IMR-90 (cell line): ENCODE results near the gene CLASP1. TPM values are rescaled to one million over a fixed set of nuclear protein-coding genes. Genes with fewer than 3 reads are reported as not detected.

Source experiments
- ATAC-seq: fragments of 200-7000 bp; cut with Tn5 transposase; 2 replicates; pipeline ENCODE4 v1.9.1; 2020; ENCODE audit warnings: low read depth, mild to moderate bottlenecking, moderate library complexity
- BruUV-seq: library from RNA; stranded (reverse); fragments of 400-500 nt; replicated peaks from 2 replicates; lab custom pipeline; 2021; lab: Mats Ljungman, UMichigan
- CTCF ChIA-PET: fragments of 300-600 bp; formaldehyde crosslinking; extraction: SDS; loops from one replicate; lab custom pipeline; 2021; ENCODE audit warnings: antibody characterized with exemption; lab: Yijun Ruan, JAX
- POLR2A ChIA-PET: fragments of 300-600 bp; sonication (Branson Sonifier 250); formaldehyde crosslinking; loops from one replicate; lab custom pipeline; 2022; ENCODE audit warnings: antibody characterized with exemption; ENCODE audit not compliant: unreplicated experiment; lab: Charles Lee
- DNase-seq: peaks from one replicate; pipeline ENCODE4 v3.0.0; 2013
- H2AFZ ChIP-seq: replicated peaks from 2 replicates; pipeline ENCODE3; 2013; ENCODE audit warnings: low read length, mild to moderate bottlenecking; ENCODE audit not compliant: poor library complexity
- H2AK5ac ChIP-seq: 2 replicates; pipeline ENCODE4 v1.6.1; 2013; ENCODE audit warnings: low read depth, low read length, inconsistent platforms
- H2AK9ac ChIP-seq: replicated peaks from 2 replicates; pipeline ENCODE3; 2013; ENCODE audit warnings: mild to moderate bottlenecking, low read depth, low read length, moderate library complexity; ENCODE audit not compliant: poor library complexity
- H2BK120ac ChIP-seq: 2 replicates; pipeline ENCODE4 v1.6.1; 2013; ENCODE audit warnings: low read depth, low read length, inconsistent platforms
- H2BK15ac ChIP-seq: 3 replicates; pipeline ENCODE4 v1.6.1; 2013; ENCODE audit warnings: low read depth, low read length, inconsistent platforms
- H2BK20ac ChIP-seq: 2 replicates; pipeline ENCODE4 v1.6.1; 2013; ENCODE audit warnings: low read depth, mild to moderate bottlenecking, inconsistent platforms, low read length, moderate library complexity
- H2BK5ac ChIP-seq: 2 replicates; pipeline ENCODE4 v1.6.1; 2013; ENCODE audit warnings: mild to moderate bottlenecking, low read depth, low read length, inconsistent platforms; ENCODE audit not compliant: poor library complexity, severe bottlenecking
- H3K14ac ChIP-seq: replicated peaks from 2 replicates; pipeline ENCODE4 v1.6.1; 2013; ENCODE audit warnings: low read depth, low read length, inconsistent platforms
- H3K18ac ChIP-seq: 2 replicates; pipeline ENCODE4 v1.6.1; 2013; ENCODE audit warnings: low read depth, low read length, control low read depth
- H3K23ac ChIP-seq: 2 replicates; pipeline ENCODE4 v1.6.1; 2013; ENCODE audit warnings: low read depth, low read length, inconsistent platforms
- H3K27ac ChIP-seq: 2 replicates; pipeline ENCODE4 v1.5.1; 2013; ENCODE audit warnings: mild to moderate bottlenecking, control low read depth, low read length; ENCODE audit not compliant: insufficient read depth
- H3K27me3 ChIP-seq: 2 replicates; pipeline ENCODE4 v1.6.1; 2013; ENCODE audit warnings: low read length; ENCODE audit not compliant: control insufficient read depth, insufficient read depth
- H3K36me3 ChIP-seq: 2 replicates; pipeline ENCODE4 v1.6.1; 2013; ENCODE audit warnings: low read length, mixed read lengths; ENCODE audit not compliant: control insufficient read depth, insufficient read depth
- H3K4ac ChIP-seq: 2 replicates; pipeline ENCODE4 v1.6.1; 2013; ENCODE audit warnings: low read depth, low read length, inconsistent platforms
- H3K4me1 ChIP-seq: 2 replicates; pipeline ENCODE4 v1.6.1; 2013; ENCODE audit warnings: low read length, mixed read lengths; ENCODE audit not compliant: control insufficient read depth, insufficient read depth
- H3K4me2 ChIP-seq: 2 replicates; pipeline ENCODE4 v1.6.1; 2013; ENCODE audit warnings: low read depth, mild to moderate bottlenecking, control low read depth, low read length, moderate library complexity
- H3K4me3 ChIP-seq: 2 replicates; pipeline ENCODE4 v1.5.1; 2013; ENCODE audit warnings: low read depth, mild to moderate bottlenecking, control low read depth, low read length, moderate library complexity; ENCODE audit not compliant: insufficient read depth
- H3K56ac ChIP-seq: 2 replicates; pipeline ENCODE4 v1.6.1; 2013; ENCODE audit warnings: low read length, inconsistent platforms; ENCODE audit not compliant: insufficient read depth; ENCODE audit errors: extremely low read depth
- H3K79me1 ChIP-seq, 2 experiments: 2 replicates each; pipeline ENCODE4 v1.6.1; 2013; ENCODE audit warnings: low read length in 2 of 2, inconsistent platforms in 1 of 2, low read depth in 1 of 2
- H3K9ac ChIP-seq: 2 replicates; pipeline ENCODE4 v1.6.1; 2013; ENCODE audit warnings: low read depth, low read length, control low read depth
- H3K9me1 ChIP-seq: 2 replicates; pipeline ENCODE4 v1.6.1; 2013; ENCODE audit warnings: low read length, inconsistent platforms; ENCODE audit not compliant: insufficient read depth
- H3K9me3 ChIP-seq: 2 replicates; pipeline ENCODE4 v1.6.1; 2013; ENCODE audit warnings: low read length; ENCODE audit not compliant: control insufficient read depth, insufficient read depth
- H4K20me1 ChIP-seq: 2 replicates; pipeline ENCODE4 v1.6.1; 2013; ENCODE audit warnings: low read length, inconsistent platforms; ENCODE audit not compliant: insufficient read depth
- H4K5ac ChIP-seq: 2 replicates; pipeline ENCODE4 v1.6.1; 2013; ENCODE audit warnings: mild to moderate bottlenecking, low read depth, low read length, control low read depth
- H4K8ac ChIP-seq, 2 experiments: 2 replicates each; pipeline ENCODE4 v1.6.1; 2013; ENCODE audit warnings: low read depth in 2 of 2, low read length in 2 of 2, control low read depth in 1 of 2, inconsistent platforms in 1 of 2
- H4K91ac ChIP-seq: 2 replicates; pipeline ENCODE4 v1.6.1; 2013; ENCODE audit warnings: low read depth, low read length, inconsistent platforms; ENCODE audit not compliant: insufficient read depth
- BHLHE40 ChIP-seq: fragments of 150-350 bp; IDR thresholded peaks from 2 replicates; pipeline ENCODE4 v1.6.1; 2016; ENCODE audit warnings: mild to moderate bottlenecking, low read depth, low read length
- CEBPB ChIP-seq: IDR thresholded peaks from 2 replicates; pipeline ENCODE4 v1.6.1; 2012; ENCODE audit warnings: low read depth, low read length, improper control_type of control experiment
- MXI1 ChIP-seq: IDR thresholded peaks from 2 replicates; pipeline ENCODE4 v1.6.1; 2012; ENCODE audit warnings: low read depth, mild to moderate bottlenecking, low read length, moderate library complexity, borderline replicate concordance
- SMC3 ChIP-seq: fragments of 150-350 bp; IDR thresholded peaks from 2 replicates; pipeline ENCODE4 v1.6.1; 2016; ENCODE audit warnings: low read depth, mild to moderate bottlenecking, antibody characterized with exemption, low read length, moderate library complexity
- WGBS, 2 experiments: methylation state at CpG; one replicate each; pipeline versions ENCODE4 v1.1.5 to v1.1.7; 2013; ENCODE audit warnings: missing lambda C conversion rate in 2 of 2; ENCODE audit not compliant: insufficient read length in 1 of 2; ENCODE audit errors: extremely low coverage in 2 of 2; 5-methylcytosine and 5-hydroxymethylcytosine counted together
- dilution Hi-C: fragments of 300-500 bp; cut with HindIII; formaldehyde crosslinking; loops from one replicate; pipeline ENCODE4 v1.14.3; 2018; ENCODE audit warnings: low sequenced_read_pairs; ENCODE audit not compliant: unreplicated experiment
- in situ Hi-C: fragments of 300-500 bp; cut with MboI; formaldehyde crosslinking; loops from 3 replicates; pipeline ENCODE4 v1.14.3; 2019; ENCODE audit warnings: low sequenced_read_pairs, inconsistent platforms, mixed read lengths
- intact Hi-C: fragments of 100-400 bp; cut with micrococcal nuclease; formaldehyde crosslinking; loops from 2 replicates; pipeline ENCODE4 v1.10.0; 2022
- polyA plus RNA-seq, 3 experiments: library from polyadenylated mRNA; depleted of rRNA; stranded (reverse); fragments of >200 nt; gene quantifications; 2 replicates each; pipeline ENCODE4 v1.2.3, GENCODE V29; 2012; ENCODE audit warnings: low replicate concordance in 1 of 3
- total RNA-seq: library from RNA; depleted of rRNA; stranded (reverse); fragments of >200 nt; gene quantifications from 2 replicates; pipeline ENCODE4 v1.2.3, GENCODE V29; 2012

CLASP1 gene
- total and polyA plus RNA-seq, 2 of the 4 experiments (the other 2 are of a cell fraction) = 12.3 to 33.7 TPM

DNA sequence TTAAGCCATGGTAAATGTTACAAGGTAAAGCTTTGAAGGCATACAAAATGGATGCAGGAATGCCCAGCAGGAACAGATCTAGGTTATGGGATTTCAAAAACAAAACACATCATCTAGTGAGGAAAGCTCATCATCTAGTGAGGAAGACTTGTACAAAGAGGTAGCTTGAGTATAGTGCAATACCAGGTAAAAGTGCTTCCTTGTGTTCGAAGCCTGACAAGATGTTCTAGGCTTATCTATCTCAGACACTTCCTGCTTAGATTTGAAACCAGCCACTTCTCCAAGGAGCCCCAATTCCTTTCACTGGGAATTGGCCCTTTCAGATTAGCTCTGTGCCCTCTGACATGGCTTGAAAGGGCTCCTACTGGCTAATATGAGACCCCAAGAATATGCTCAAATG, 73.0 kb downstream of the CLASP1 start:
- Histone ChIP-seq H4K5ac (no peak overlapping the region), H4K20me1 (peaks cover 33% of the 10 kb centered on the region; the same call in 1 of the 2 replicates)
- WGBS, 2 experiments = 80% methylated on average over 1 of the region's 1 CpG; no CpG with 5 or more reads in 1 of the 2 experiments

More for the DNA sequence above, 73.0 kb downstream of the CLASP1 start:
- ChIA-PET CTCF (no interaction called here), POLR2A (no interaction called here)
- Histone ChIP-seq H3K14ac (no peak overlapping the region), H3K23ac (no peak overlapping the region), H3K27ac (no peak overlapping the region), H2BK15ac (no peak overlapping the region), H2BK20ac (no peak overlapping the region), H3K9me1 (0 out of 2 replicates have a peak, but pooled peaks cover 9% of the 10 kb centered on the region), H3K56ac (no peak overlapping the region), H3K9me3 (no peaks in the 10 kb centered on the region), H3K4me1 (peaks cover 2% of the 10 kb centered on the region; the same call in 1 of the 2 replicates), H3K4ac (no peak overlapping the region), H2BK120ac (no peak overlapping the region), H2BK5ac (no peak overlapping the region), H4K91ac (no peak overlapping the region), H2AK5ac (no peak overlapping the region), H3K4me2 (no peak overlapping the region), H4K8ac (no peak overlapping the region), H3K79me1 (peaks cover 31 to 55% of the 10 kb centered on the region in 2 experiments), H2AFZ (no peak overlapping the region), H3K27me3 (no peaks in the 10 kb centered on the region), H3K4me3 (no peak overlapping the region), H2AK9ac (no peak overlapping the region), H3K36me3 (no peaks in the 10 kb centered on the region), H3K18ac (no peak overlapping the region), H3K9ac (no peak overlapping the region)
- dilution Hi-C loops (no loop called here), in situ Hi-C loops (no loop called here), intact Hi-C loops (no loop called here)
- no peak for DNase-seq
- TF ChIP-seq BHLHE40 = no peak
- no peak for TF ChIP-seq MXI1
- TF ChIP-seq SMC3 = no peak
- no peak for TF ChIP-seq CEBPB
- ATAC-seq = no peak
- BruUV-seq = no TSS peak
